ENCODE results near the gene POLE. TPM values are rescaled to one million over a fixed set of nuclear protein-coding genes. Genes with fewer than 3 reads are reported as not detected.
"Not testable (repeated sequence)": the region's sequence is repeated elsewhere in the genome, so short reads cannot be mapped to it uniquely, and the experiment has no call there.

Gene POLE
- total RNA-seq, 1 donor from 2014 or later = 26.9 TPM

DNA sequence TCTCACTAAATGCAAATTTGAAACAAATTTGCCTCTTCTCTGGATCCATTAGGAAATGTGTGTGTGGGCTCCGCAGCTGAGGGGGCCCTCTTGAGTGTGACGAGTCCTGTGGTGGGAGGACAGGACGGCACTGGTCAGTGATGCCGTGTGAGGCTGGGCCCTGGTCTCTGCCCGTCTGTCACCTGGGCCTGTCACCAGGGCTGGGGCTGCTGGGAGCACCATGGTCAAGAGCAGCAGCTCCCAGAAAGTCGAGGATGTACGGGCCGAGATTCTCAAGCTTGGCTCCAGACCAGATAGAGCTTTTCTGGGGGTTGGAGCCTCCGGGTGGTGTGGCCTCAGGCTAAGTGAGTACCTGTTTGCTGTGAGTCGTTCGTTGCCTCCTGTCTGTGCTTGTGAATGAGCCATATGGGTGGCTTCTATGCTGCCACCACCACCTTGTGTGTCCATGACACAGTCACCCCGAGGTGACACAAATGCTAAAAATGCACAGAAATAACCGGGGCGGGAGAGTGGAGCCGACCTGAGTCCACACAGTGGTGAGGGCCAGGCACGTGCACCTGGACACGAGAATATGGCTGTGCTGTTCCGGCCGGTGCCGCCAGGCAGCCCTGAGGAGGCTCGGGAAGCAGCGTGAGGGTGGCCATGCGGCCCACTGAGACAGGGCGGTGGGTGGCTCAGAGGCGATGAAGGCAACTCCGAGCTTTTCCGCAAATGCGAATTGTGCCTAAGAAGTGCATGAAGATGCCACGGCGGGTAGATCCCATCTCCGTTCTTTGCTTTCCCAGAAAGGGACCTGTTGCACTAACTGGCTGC is 32.2 kb upstream of the POLE start:
- FAIRE-seq (no peak), DNase-seq (ENCODE audit: low spot score in 2 of 2) (no peak)

GRCh38 chr12:132718644-132719043 is 31.5 kb upstream of the POLE start:
- no peak for DNase-seq (ENCODE audit: low spot score in 2 of 2)
- no peak for FAIRE-seq

GRCh38 chr12:132717531-132718387 is 30.6 kb upstream of the POLE start:
- no peak for DNase-seq (ENCODE audit: low spot score in 2 of 2)
- FAIRE-seq = no peak

GRCh38 chr12:132717011-132717410 is 29.9 kb upstream of the POLE start:
- FAIRE-seq (no peak), DNase-seq (ENCODE audit: low spot score in 2 of 2) (no peak)

DNA sequence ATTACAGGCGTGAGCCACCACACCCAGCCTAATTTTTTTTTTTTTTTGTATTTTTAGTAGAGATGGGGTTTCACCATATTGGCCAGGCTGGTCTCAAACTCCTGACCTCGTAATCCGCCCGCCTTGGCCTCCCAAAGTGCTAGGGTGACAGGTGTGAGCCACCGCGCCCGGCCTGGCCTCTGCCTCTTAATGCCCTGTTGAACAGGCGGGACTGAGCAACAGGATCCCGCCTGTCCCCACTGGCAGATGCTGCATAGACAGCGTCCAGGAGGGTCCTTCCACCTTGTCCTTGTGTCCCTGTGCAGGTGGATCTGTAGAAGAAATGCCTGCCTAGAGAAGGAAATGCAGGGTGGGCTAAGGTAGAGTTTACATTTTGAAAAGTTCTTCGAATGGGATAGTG is 29.2 kb upstream of the POLE start:
- no peak for DNase-seq (ENCODE audit: low spot score in 2 of 2)
- FAIRE-seq = no peak

- DNase-seq (ENCODE audit: low spot score in 2 of 2) (no peak), FAIRE-seq (no peak)
These were observed 28.7 kb upstream of the POLE start for GRCh38 chr12:132715874-132716273.

DNA sequence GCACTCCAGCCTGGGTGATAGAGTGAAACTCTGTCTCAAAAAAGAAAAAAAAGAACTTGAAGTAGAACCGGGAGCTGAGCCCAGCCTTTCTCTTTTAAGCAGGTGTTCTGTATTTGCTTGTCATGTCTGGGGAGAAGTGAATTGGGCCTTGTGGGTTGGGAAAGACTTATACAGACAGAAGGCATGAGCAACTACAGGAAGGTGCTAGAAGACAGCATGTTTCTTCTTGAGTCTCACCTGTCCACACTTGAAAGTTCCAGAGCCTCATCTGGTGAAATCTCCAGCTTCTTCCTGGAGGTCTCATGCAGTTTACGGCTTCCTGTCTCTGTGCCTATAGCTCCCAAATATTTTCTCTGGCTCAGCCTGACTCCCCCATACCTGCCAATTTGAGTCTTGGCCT is 26.0 kb upstream of the POLE start:
- DNase-seq (ENCODE audit: low spot score in 2 of 2) (no peak), FAIRE-seq (no peak)

GRCh38 chr12:132711080-132711843 is 24.1 kb upstream of the POLE start:
- no peak for DNase-seq (ENCODE audit: low spot score in 2 of 2)

DNA sequence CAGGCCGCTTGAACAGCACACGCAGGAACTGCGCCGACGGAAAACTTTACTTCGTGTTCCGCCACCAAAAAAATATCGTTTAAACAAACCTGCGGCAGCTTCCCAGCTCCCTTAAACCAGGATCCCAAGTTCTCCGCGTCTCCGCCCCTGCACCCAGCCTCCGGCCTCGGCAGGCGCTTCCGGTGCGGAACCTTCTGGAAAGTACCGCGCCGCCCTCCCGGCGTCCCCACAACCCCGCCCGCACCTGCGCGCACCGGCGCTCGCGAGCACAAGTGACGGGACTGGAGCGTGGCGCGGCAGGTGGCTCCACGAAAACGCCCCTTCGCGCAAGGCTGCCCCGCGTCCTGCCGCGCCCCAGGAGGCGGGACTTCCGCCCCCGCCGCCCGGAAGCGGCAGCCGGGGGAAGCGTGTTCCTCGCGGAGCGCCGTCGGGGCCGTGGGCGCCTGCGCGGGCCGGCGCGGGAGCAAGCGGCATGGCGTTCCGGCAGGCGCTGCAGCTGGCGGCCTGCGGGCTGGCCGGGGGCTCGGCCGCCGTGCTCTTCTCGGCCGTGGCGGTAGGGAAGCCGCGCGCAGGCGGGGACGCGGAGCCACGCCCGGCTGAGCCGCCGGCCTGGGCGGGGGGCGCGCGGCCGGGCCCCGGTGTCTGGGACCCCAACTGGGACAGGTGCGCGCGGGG is 23.4 kb upstream of the POLE start, which contains the start of gene PGAM5:
Gene PGAM5, plus strand, starts transcription at position 438 of the 675 bp plus-strand sequence. Its CDS starts 35 bp downstream, at position 473.
- DNase-seq (ENCODE audit: low spot score in 2 of 2) (peak; percentile 95 to 96), FAIRE-seq (no peak)

More at GRCh38 chr12:132711080-132711843, 24.1 kb upstream of the POLE start:
- no peak for FAIRE-seq

DNA sequence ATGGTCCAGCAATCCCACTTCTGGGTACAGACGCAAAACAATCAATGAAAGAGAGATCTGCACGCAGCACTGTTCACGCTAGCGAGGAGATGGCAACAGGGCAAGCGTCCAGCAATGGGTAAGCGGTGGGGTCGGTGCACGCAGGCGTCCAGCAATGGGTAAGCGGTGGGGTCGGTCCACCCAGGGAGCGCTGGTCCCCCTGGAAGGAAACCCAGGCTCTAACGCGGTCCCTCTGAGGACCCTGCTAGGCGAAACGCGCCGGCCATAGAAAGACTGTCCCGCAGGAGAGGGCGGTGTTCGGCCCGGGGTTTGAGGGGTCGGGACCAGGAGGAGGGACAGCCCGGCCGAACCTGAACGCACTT is 22.9 kb upstream of the POLE start:
- FAIRE-seq (no peak), DNase-seq (ENCODE audit: low spot score in 2 of 2) (no peak)

DNA sequence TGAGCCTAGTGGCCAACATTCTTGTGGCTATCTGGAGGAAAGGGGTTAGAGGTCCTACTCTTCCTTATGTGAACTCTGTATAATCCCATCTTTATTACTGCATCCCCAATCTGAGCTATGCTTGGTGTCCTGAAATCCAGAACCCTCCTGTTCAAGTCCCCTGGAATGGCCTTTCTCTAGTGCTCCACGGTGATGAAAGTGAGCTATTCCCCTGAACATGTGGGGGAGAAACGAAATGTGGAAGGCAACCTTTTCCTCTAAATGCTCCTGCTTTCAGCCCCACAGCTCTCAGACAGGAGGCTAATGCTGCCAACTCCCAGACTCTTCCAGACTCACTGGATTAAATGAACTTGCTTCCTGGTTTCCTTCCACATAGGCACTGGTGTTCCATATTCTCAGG is 21.0 kb upstream of the POLE start:
- FAIRE-seq (no peak), DNase-seq (ENCODE audit: low spot score in 2 of 2) (no peak)

DNA sequence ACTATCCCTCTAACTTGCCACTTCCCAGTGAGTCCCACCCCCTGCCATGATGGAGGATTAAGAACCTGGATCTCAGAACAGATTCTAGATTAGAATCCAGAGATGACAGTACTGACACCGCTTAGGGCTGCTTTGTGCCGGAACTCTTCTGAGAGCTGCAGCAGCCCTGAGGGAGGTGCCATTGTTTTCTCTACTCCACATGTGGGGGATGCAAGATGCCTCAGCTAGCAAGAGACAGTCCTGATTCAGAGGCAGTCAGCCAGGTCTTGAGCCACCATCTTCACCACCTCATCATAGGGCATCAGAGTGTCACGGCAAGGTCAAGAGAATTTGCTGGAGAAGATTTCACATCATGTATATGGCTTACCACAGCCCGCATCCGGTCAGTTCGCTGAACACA is 20.1 kb upstream of the POLE start:
- no peak for DNase-seq (ENCODE audit: low spot score in 2 of 2)
- no peak for FAIRE-seq

DNA sequence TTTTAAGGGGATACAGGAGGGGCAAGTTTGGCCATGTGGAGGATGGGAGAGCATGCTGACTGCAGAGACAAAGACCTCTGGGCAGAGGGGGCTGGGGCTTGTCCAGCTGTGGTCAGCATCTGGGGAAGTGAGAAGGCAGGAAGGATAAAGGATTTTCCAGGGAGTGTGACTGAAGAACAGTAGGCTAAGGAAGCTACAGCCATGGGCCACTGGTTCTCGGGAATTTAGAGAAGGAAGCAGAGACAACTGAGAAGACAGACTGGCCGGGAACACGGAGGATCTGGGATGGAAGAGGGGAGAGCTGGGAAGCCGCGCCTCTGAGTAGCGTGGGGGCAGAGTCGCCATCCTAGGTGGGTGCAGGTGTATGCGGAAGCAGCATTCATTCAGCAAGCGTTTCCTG is 16.5 kb upstream of the POLE start:
- DNase-seq (ENCODE audit: low spot score in 2 of 2) (no peak), FAIRE-seq (no peak)

DNA sequence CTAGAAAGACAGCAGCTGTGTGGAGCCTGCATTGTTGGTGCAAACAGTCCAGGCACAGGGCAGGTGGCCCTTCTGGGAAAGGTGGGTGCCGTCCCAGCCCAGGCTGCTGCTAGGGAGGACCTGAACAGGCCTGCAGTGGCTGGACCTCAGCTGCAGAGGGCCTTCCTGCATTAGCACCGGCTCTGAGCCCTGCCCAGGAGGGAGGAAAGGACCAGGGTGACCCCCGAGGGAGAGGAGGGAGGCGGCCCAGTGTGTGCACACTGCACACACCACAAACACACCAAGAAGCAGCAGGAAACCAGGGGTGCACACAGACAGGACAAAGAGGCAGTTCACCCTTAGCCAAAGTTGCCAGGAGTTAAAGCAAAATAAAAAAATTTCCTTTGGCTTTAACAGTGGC is 15.5 kb upstream of the POLE start:
- DNase-seq (ENCODE audit: low spot score in 2 of 2) (no peak), FAIRE-seq (no peak)

DNA sequence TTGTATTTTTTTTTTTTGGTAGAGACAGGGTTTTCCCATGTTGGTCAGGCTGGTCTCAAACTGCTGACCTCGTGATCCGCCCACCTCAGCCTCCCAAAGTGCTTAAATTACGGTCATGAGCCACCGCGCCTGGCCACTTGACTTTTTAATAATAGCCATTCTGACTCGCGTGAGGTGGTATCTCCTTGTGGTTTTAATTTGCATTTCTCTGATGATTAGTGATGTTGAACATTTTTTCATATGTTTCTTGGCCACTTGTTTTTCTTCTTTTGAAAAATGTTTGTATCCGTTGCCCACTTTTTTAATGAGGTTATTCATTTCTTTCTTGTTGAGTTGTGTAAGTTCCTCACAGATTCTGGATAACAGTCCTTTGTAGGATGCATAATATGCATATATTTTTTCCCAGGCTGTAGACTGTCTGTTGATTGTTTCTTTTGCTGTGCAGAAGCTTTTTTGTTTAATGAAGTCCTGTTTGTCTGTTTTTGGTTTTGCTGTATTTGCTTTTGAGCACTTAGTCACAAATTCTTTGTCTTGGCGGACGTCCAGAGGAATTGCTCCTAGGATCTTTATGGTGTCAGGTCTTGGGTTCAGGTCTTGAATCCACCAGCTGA is 13.2 kb upstream of the POLE start:
- no peak for FAIRE-seq

GRCh38 chr12:132698341-132698740 is 11.2 kb upstream of the POLE start:
- no peak for FAIRE-seq
- no peak for DNase-seq (ENCODE audit: low spot score in 2 of 2)

More for the DNA sequence above, 13.2 kb upstream of the POLE start:
- no peak for DNase-seq (ENCODE audit: low spot score in 2 of 2)

- no peak for FAIRE-seq
- DNase-seq (ENCODE audit: low spot score in 2 of 2) = no peak
These were observed 8.3 kb upstream of the POLE start for GRCh38 chr12:132695431-132695830.

DNA sequence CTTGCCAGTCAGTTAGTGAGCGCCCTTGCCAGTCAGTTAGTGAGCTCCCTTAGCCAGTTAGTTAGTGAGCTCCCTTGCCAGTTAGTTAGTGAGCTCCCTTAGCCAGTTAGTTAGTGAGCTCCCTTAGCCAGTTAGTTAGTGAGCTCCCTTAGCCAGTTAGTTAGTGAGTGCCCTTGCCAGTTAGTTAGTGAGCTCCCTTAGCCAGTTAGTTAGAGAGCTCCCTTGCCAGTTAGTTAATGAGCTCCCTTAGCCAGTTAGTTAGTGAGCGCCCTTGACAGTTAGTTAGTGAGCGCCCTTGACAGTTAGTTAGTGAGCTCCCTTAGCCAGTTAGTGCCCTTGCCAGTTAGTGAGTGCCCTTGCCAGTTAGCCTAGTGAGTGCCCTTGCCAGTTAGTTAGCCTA is 7.7 kb upstream of the POLE start:
- not testable (repeated sequence) for DNase-seq (ENCODE audit: low spot score in 2 of 2); FAIRE-seq

DNA sequence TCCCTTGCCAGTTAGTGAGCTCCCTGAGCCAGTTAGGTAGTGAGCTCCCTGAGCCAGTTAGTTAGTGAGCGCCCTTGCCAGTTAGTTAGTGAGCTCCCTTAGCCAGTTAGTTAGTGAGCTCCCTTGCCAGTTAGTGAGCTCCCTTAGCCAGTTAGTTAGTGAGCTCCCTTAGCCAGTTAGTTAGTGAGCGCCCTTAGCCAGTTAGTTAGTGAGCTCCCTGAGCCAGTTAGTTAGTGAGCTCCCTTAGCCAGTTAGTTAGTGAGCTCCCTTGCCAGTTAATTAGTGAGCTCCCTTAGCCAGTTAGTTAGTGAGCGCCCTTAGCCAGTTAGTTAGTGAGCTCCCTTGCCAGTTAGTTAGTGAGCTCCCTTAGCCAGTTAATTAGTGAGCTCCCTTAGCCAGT is 4.9 kb upstream of the POLE start:
- DNase-seq (ENCODE audit: low spot score in 2 of 2); FAIRE-seq: not testable (repeated sequence)

GRCh38 chr12:132690112-132690511 is 3.0 kb upstream of the POLE start:
- DNase-seq (ENCODE audit: low spot score in 2 of 2) (no peak), FAIRE-seq (no peak)

All from frontal cortex (tissue), 4 donors.